Measurements from ENCODE around the gene ASXL2. TPM values are rescaled to one million over a fixed set of nuclear protein-coding genes. Genes with fewer than 3 reads are reported as not detected.
A peak's percentile ranks its signal among the peaks of the same experiment; 100 is the strongest.

ASXL2 gene
- total RNA-seq, 1 experiment from 2014 or later = 32.7 TPM

- Histone ChIP-seq H3K9me3 (ENCODE audit: control insufficient read depth, low read depth, low read length) (no peaks in the 10 kb centered on the region), H3K14ac (ENCODE audit: insufficient read depth, low read length) (no peak overlapping the region)
- H3K4me3 Mint-ChIP-seq = no peak overlapping the region
Observed at GRCh38 chr2:25742501-25742900, 135.8 kb downstream of the ASXL2 start.

More at GRCh38 chr2:25742501-25742900, 135.8 kb downstream of the ASXL2 start:
- Histone ChIP-seq H3K18ac (ENCODE audit: insufficient read length, low read depth, low read length) (no peak overlapping the region), H4K5ac (ENCODE audit: insufficient read length, low read depth, low read length) (no peak overlapping the region), H2BK120ac (ENCODE audit: low read depth, low read length, poor library complexity, severe bottlenecking) (no peak overlapping the region), H2BK12ac (ENCODE audit: insufficient read length, low read depth, low read length) (no peak overlapping the region), H3K23ac (ENCODE audit: insufficient read length, low read depth, low read length) (no peak overlapping the region), H3K9ac (ENCODE audit: extremely low read depth, insufficient read length, low read length) (no peak overlapping the region), H3K4ac (ENCODE audit: low read depth, low read length) (no peak overlapping the region), H2AK5ac (ENCODE audit: insufficient read length, low read length) (no peak overlapping the region), H3K79me1 (ENCODE audit: insufficient read depth, low read depth, low read length, poor library complexity, severe bottlenecking) (no peaks in the 10 kb centered on the region), H3K4me2 (ENCODE audit: insufficient read depth, insufficient read length, low read length) (no peak overlapping the region), H3K79me2 (ENCODE audit: insufficient read depth, low read length) (no peaks in the 10 kb centered on the region), H3K56ac (ENCODE audit: insufficient read length, low read depth, low read length) (no peak overlapping the region), H2BK20ac (ENCODE audit: low read depth, low read length, poor library complexity, severe bottlenecking) (no peak overlapping the region), H4K91ac (ENCODE audit: insufficient read length, low read depth, low read length) (no peak overlapping the region), H2AFZ (ENCODE audit: low read length) (no peak overlapping the region), H3K27ac (ENCODE audit: insufficient read length, low read depth, low read length) (no peak overlapping the region), H4K20me1 (ENCODE audit: control insufficient read depth, insufficient read depth, insufficient read length) (no peaks in the 10 kb centered on the region), H3K27me3 (ENCODE audit: insufficient read depth, low read length) (no peaks in the 10 kb centered on the region), H2BK5ac (ENCODE audit: insufficient read length, low read length) (no peak overlapping the region), H3T11ph (ENCODE audit: low read length) (no peak overlapping the region), H3K23me2 (ENCODE audit: insufficient read length, low read depth, low read length, poor library complexity, severe bottlenecking) (no peaks in the 10 kb centered on the region), H3K4me1 (ENCODE audit: insufficient read depth, low read length) (no peaks in the 10 kb centered on the region), H4K8ac (replicated peaks; ENCODE audit: insufficient read length, low read depth, low read length) (no peak overlapping the region), H2BK15ac (ENCODE audit: low read depth, low read length) (no peak overlapping the region)
- Mint-ChIP-seq H3K4me1 (peaks cover 38 to 44% of the 10 kb centered on the region in 2 experiments), H3K9me3 (no peaks in the 10 kb centered on the region), H3K36me3 (ENCODE audit: insufficient read depth in 1 of 3, low read depth in 3 of 3) (peaks cover 13 to 36% (median 25%) of the 10 kb centered on the region in 3 experiments), H3K27me3 (ENCODE audit: low read depth) (no peaks in the 10 kb centered on the region), H3K27ac (peak overlapping the region in 2 of 3 experiments; percentile 69 to 83; a peak in 4 of 7 replicates)
- no peak for DNase-seq
- no peak for TF ChIP-seq CTCF (conservative IDR thresholded peaks at IDR 0.05)
- no CpG with 5 or more reads among the region's 1 CpG for WGBS (ENCODE audit: extremely low coverage, insufficient read length, low lambda C conversion rate)
